C1 segment of cervical spinal cord (tissue), 14 donors: ENCODE data around the gene PPP1R3F.
"Not testable (repeated sequence)": the region's sequence is repeated elsewhere in the genome, so short reads cannot be mapped to it uniquely, and the experiment has no call there.

Experiments
- DNase-seq, 14 donors: peaks; one replicate each; lab custom pipeline; 2025; lab: John Stamatoyannopoulos, UW

PPP1R3F gene

DNA sequence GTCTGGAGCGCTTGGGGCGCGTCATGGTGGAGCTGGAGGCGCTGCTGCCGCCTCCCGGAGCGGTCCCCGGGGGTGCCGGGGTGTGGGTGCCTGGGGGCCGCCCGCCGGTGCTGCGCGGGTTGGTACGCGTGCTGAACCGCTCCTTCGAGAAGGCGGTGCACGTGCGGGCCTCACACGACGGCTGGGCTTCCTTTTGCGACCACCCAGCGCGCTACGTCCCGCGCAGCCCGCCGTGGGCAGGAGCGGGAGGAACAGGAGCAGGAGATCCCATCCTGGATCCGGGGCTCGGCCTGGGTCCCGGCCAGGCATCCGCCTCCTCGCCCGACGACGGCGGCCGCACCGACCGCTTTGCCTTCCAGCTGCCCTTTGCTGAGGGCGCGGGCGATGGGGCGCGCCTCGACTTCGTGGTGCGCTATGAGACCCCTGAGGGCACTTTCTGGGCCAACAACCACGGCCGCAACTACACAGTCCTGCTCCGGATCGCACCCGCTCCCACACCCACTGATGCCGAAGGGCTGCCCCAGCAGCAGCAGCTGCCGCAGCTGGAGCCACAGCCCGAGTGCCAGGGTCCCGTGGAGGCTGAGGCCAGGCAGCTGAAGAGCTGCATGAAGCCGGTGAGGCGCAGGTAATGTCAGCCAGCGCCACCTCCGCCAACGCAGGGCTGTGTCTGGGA lies 792 bp downstream of the PPP1R3F start:
- no peak for DNase-seq

DNA sequence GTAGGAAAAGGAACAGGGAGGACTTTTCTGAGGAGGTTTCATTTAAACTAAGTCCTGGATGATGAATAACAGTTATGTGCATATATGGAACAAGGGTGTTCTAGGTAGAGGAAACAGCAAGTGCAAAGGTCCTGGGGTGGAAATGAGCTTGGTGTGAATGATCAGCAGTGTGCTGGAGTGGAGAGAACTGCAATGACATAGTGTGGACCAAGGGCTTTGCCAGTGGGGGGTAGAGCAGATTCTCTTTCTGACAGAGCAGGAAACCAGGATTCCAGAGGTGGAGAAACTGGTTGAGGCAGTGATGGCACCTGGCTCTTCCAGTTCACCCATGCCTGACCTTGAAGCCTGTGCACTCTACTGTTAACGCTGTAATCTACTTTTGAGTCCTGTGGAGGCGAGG lies 1.7 kb downstream of the PPP1R3F start:
- peak in 1 of 14 donors; percentile 1 for DNase-seq

DNA sequence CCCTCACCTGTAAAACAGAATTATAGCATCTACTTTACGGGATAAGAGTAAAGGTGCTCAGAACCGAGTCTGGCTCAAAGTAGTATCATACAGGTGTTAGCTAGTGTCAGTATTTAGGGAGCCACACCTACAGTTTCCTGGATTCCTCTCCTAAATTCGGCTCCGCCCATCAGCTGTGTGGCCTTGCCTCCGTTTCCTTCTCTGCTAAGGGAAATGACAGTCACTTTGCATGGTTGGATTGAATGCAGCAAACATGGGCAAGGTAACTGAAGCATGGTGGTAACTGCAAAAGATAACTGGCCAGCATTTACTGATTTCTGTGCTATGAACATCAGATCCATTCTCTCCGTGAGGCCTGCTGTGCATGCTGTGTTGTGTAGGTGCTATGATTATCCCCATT lies 2.8 kb downstream of the PPP1R3F start:
- no peak for DNase-seq

DNA sequence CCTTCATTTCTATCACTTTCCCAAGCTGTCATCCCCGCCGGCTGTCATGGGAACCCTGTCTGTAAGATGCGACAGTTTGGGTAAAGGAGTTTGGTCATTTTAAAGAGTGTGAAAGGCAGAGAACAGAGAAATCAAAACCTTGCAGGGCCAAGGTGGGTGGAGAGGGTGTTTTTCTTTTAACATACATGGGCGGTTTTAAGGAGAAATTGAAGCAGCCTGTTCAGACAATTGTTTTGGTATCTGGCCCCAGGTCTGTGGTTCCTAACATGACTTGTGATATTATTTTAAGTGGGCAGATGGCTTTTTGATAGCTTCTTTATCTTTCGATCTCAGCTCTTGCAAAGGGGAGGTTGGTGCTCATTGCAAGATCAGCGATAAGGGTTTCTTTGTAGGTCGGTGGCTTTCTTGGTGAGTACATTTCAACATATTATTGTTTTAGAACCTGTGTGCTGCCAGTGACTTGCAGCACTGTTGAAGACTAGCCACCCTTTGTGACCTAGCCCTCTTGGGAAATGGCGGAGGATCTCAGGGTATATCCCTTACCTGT lies 3.7 kb downstream of the PPP1R3F start:
- no peak for DNase-seq

DNA sequence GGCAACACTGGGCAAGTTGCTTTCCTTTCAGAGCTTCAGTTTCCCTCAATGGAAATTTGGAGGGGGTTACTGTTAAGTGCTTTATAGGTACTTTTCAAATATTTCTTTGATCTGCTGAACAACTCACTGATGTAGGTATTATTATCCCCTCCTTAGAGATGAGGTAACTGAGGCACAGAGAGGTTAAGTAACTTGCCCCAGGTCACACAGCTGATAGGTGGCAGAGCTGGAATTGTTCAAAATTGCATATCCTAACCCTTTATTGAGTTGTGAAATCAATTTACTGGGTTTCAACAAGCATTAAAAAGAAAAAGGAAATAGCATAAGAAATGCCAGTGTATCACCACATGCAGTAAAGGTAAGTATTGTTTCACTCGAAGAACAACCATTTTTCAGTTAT lies 6.6 kb downstream of the PPP1R3F start:
- DNase-seq: no peak

DNA sequence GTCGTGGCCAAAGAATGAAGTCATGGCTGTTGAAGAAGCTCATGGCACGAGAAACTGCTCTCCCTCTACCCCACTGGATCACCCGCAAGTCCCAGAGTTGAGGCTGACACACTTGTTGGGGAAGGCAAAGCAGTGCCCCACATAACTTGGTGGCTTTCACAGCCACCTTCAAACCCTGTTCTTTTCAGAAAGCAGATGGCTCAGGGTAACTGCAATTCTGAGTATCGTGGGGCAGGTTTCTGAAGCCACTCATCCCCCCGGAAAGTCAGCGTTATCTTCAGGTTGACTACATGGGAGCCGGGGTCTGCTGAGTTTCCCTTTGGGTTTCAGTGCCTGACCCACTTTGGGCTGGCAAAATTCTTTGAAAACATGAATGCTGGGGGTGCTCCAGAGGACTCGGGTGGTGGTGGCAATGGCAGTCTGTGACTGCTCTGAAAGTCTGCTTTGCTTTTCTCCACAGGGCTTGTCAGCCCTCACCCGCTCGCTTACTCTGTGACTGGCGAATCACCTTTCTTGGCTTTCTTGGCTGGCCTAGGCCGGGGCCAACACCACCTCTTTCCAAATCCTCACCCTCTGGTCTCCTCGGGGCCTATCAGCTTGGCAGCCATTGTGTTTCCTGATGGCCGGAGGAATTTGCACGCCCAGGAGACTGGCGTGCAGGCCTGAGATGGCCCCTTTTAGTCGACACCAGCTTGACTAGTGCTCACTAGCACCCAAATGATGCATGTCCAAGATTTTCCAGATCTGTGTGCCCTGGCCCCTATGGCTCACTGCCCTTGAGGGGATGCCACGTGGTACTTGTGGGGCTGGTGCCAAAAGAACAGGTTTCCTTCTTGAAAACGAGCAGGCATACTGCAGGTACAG lies 7.3 kb downstream of the PPP1R3F start:
- DNase-seq: peak in 1 of 14 donors; percentile 62

DNA sequence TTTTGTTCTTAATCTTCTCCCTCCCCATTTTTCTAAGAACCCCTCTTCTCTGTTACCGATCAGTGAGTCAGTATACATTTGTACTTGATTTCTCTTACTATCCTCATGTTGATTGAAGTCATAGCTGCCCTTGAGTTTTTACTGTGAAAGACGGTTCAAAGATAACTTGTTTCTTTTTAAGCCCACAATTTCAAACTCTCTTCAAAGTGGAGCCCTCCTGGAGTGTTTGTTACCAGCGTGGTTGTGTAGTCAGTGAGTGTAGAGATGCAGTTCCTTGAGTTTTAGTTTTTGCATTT lies 7.9 kb downstream of the PPP1R3F start:
- DNase-seq: no peak

DNA sequence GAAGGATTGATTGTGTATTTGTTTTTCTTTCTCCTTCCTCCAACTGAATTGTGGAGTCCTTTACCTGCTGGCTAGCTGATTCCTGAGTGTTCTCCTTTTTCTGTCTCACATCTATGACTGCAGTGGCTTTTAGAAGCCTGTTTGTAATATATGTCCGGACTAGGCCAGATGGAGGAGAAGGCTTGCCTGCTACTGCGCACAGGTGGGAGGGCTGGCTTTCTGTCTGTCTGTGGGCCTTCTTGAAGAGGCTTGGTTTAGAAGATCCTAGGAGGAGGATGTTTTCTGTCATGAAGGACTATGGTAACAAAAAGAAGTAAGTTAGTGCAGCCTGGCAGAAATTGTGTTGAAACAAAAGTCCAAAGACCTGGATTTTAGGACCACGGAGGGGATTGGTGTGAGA lies 8.5 kb downstream of the PPP1R3F start:
- peak in 1 of 14 donors; percentile 33 for DNase-seq

DNA sequence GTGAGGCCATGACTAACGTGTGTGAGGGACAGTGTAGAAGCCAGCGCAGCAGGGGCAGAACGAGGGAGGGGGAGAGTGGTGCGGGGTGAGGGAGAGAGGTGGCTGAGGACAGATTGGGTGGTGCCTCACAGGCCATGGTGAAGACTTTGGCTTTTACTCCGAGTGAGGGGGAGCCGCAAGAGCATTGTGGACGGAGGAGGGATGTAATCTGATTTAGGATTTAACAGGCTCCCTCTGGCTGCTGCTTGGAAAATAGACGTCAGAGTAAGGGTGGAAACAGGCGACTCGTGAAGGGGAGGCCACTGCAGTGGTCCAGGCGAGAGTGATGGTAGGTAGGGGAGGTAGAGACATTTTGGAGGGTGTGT lies 13.0 kb downstream of the PPP1R3F start:
- peak in 1 of 14 donors; percentile 32 for DNase-seq

DNA sequence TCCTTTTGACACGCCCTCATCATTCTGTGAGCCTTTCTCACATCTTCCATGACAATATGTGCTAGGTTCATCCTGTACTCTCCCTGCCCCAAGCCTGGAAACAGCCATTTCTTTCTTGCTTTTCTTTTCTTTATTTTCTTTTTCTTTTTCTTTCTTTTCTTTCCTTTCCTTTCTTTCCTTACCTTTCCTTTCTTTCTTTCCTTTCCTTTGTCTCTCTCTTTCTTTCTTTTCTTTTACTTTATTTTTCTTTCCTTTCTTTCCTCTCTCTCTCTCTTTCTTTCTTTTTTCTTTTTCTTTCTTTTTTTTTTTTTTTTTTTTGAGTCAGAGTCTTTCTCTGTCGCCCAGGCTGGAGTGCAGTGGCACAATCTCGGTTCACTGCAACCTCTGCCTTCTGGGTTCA lies 14.6 kb downstream of the PPP1R3F start:
- DNase-seq: no peak

DNA sequence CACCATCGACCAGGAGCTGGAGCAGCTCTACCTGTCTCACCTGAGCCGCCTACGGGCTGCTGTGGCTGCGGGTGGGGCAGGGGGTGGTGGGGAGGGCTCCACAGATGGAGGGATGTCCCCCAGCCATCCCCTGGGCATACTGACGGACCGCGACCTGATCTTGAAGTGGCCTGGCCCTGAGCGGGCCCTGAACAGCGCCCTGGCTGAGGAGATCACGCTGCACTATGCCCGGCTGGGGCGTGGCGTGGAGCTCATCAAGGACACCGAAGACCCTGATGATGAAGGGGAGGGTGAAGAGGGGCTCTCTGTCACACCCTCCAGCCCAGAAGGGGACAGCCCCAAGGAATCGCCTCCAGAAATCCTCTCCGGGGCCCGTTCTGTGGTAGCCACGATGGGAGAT lies 16.5 kb downstream of the PPP1R3F start:
- DNase-seq: no peak

DNA sequence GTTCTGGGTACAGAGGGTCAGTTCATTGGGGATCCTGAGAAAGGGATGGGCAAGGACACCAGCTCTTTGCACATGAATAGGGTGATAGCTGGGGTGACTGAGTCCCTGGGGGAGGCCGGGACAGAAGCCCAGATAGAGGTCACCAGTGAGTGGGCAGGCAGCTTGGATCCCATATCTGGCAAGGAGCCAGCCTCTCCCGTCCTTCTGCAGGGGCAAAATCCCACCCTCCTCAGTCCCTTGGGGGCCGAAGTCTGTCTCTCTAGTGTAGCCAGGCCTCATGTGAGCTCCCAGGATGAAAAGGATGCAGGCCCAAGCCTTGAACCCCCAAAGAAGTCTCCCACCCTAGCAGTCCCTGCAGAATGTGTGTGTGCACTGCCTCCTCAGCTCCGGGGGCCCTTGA lies 17.0 kb downstream of the PPP1R3F start:
- DNase-seq: no peak

DNA sequence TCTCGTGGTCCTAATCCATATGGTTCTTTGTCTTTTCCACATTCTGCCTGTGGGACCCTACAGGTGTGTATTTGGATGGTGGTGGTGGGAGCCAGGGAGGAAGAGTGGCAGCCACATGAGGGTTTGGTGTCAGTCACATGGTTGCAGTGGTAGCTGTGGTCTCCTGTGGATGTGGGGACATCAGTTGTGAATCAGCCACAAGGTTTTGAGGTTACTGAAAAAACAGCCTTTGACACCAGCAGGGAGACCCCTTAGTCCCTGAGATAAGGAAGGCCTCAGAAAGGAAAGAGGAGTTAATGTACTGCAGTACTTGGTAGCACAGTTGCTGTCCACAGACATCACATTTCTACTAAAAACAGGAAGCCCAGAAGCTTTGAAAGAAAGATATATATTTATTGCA lies 18.1 kb downstream of the PPP1R3F start:
- no peak for DNase-seq

DNA sequence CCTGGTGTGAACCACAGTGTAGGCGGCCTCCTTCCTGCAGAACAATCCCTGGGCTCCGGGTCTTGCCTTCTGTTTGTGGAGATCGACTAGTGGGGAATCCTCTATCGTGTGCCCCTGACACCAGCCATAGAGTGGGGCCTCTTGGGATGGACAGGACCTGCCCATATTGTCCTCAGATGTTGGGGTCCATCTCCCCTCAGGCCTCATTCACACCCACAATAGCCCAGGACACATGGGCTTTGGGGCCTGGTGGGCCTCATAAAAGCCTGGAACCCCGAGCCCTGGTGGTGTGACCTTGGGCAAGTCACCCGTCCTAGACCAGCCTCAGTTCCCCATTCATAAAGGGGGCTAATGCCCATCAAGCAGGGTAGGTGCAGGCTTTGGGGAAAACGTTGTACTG lies 20.6 kb downstream of the PPP1R3F start:
- no peak for DNase-seq

DNA sequence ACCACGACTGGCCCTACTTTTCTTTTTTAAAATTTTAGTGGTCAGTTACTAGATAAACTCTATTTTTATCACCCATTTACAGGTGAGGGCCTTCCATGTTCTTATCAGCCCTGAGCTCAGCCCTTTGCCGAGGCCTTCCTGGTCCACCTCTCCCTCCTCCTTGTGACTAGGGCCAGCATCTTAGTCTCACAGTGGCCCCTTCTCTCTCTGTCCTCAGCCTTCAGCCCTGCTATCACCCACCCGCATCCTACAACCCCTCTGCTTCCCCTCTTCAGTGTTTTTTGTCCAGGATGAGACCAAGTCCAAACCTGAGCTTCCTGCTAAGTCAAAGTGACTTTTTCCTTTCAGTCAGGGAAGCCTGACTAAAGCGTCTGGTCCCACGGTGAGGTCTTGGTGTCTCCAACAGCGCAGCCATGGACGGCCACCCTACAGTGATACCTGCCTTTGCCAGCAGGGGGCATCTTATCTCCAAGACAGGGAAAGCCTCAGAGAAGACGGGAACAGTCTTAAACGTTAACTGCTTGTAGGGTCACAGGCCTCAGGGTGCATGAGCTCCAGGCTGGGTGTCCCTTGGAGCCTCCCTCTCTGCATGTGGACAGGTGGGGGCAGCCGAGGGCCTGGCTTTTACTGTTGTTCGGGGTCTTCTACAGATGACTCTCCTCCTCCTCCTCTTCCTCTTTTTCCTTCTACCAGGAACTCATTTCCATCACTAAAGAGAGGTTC lies 22.2 kb downstream of the PPP1R3F start:
- DNase-seq: peak in 7 of 14 donors; percentile 2 to 28 (median 6)

DNA sequence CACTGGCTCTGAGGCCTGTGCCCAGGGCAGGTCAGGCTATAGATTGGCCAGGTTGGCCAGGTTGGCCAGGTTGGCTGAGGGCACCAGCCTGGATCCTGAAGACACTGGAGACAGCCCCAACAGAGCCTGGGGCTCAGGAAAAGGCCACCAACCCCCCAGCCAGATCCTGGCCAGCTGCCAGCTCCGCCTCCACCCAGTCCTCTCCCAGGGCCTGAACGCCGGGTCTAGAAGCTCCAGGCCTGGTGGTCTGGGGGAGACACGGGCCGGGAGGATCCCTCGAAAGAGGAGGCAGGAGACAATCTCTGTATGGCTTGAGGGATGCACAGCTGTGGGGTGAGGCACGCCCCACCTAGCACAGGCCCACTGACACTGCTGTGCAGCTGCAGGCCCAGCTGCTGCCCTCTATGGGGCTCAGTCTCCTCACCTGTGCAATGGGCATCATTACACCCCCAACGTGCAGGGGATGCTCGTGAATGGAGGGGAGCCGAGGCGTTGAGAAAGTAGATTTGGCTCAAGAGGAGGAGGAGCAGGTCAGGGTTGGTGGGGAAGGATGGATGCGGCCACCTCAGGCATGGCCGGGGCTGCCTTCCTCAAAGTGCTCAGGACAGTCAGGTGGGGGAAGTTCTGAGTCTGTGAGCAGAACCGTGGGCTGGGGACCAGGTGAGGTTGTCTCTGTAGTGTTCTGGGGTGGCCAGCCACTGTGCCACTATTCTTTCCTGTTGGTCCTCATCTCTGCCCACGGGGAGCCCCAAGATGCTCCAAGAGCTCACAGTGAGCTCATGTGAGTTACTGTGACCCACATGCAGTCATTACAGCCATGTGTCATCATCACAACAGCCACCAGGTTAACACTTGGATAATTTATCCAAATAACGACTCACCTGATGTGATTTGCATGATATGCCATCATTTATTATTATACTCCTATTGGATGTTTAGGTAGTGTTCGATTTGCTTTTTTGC lies 23.1 kb downstream of the PPP1R3F start:
- DNase-seq: no peak

DNA sequence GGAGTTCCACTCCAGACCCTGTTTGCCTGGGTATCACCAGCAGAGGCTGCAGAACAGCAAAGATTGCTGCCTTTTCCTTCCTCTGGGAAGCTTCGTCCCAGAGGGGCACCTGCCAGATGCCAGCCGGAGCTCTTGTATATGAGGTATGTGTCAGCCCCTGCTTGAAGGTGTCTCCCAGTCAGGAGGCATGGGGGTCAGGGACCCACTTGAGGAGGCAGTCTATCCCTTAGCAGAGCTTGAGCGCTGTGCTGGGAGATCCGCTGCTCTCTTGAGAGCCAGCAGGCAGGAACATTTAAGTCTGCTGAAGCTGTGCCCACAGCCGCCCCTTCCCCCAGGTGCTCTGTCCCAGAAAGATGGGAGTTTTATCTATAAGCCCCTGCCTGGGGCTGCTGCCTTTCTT lies 29.7 kb downstream of the PPP1R3F start:
- DNase-seq: not testable (repeated sequence)

DNA sequence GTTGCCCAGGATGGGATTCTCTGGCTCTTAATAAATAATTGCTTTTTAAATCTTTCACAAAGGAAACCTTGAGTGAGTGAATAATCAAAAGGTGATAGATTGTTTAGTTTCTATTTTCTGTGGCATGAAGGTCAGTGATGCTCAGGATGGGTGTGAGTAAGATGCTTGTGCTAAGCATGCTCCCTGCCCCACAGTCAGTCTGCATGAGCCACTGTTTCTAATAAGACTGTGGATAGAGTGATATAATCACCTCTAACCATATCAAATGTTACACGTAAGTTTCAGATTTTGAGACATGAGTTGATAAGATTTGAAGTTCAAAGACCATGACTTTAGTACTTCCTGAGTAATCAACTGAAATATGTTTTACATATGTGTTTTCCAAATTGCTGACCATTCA lies 31.1 kb downstream of the PPP1R3F start:
- DNase-seq: no peak

DNA sequence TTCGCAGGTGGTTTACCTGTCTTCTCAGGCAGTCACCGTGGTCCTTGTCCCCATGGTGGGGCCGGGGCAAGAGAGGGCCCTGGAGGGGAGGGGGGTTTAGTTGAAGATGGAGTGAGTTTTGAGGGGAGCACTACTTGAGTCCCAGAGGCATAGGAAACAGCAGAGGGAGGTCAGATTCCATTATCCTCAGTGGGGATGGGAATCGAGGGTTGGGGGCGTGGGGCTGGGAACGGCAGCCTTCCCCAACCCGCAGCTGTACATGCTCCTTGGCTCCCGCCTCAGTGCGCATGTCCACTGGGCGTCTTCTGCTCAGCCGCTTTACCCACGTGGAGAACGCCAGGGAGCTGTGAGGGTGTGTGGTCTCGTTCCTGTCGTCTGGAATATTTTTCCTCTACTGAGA lies 33.8 kb downstream of the PPP1R3F start, which contains the start of gene GAGE10:
GAGE10 (plus strand) TSS at position 301 of the 400 bp plus-strand sequence. CDS start 1,214 bp downstream, outside the sequence.
- DNase-seq: no peak

DNA sequence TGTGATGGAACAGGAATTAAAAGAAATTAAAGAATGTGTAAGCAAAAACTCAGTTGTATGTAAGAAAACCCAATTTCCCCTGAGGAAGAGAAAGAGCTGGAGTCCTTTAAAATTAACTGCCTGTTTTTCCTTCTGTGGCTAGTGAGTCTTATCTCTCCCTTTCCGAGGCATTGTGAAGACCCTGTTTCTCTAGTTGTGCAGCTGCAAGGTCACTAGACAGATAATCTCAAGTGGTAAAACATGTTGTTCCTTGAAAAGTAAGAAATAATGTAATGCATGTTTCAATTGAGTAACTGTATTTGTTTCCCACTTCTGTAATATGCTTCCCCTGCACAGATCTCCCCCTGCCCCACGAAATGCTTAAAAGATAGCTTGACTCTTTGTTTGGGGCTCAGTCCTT lies 38.2 kb downstream of the PPP1R3F start:
- not testable (repeated sequence) for DNase-seq
